KG1 (cell line): ENCODE results near the gene BET1L.

ENCODE experiments used
- DNase-seq: peaks from one replicate; lab custom pipeline; 2025; lab: John Stamatoyannopoulos, UW

BET1L gene

DNA sequence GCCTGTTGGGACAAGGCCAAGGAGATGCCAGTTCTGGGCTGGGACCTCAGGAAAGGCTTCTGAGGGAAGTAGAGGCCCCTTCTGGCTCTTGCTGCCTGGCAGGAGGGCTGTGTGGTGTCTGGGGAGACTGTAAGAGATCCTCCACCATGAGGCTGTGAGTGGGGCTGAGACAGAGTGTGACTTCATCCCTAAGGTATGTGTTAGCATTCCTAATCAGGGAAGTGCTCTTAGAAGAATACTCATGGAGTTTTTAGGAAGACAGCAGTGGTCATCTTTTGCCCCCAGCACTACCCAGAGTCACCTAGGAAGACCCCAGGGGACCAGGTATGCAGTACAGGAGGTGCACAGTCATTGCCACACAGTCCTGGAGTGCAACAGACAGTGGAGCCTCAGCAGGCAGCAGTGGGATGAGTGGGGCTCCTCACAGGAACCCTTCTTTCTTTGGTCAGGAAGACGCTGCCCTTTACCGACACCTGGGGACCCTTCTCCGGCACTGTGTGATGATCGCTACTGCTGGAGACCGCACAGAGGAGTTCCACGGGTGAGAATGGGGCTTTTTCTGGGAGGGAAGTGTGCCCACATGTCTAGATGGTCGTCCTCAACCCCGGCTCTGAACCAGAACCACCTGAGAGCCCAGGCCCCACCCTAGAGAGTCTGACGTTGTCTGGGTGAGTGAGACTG is 3.1 kb upstream of the BET1L start:
- DNase-seq = no peak

DNA sequence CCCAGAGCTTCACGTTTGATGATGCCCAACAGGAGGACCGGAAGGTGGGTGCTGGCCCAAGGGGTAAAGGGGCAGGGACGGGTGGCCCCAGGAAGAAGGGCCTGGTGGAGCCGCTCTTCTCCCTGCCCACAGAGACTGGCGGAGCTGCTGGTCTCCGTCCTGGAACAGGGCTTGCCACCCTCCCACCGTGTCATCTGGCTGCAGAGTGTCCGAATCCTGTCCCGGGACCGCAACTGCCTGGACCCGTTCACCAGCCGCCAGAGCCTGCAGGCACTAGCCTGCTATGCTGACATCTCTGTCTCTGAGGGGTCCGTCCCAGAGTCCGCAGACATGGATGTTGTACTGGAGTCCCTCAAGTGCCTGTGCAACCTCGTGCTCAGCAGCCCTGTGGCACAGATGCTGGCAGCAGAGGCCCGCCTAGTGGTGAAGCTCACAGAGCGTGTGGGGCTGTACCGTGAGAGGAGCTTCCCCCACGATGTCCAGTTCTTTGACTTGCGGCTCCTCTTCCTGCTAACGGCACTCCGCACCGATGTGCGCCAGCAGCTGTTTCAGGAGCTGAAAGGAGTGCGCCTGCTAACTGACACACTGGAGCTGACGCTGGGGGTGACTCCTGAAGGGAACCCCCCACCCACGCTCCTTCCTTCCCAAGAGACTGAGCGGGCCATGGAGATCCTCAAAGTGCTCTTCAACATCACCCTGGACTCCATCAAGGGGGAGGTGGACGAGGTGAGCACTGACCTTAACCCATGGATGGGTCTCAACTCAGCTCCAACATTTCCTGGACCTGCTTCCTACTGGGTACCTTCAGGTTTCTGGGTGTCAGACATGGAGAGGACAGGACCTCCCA is 2.3 kb upstream of the BET1L start:
- DNase-seq = no peak

DNA sequence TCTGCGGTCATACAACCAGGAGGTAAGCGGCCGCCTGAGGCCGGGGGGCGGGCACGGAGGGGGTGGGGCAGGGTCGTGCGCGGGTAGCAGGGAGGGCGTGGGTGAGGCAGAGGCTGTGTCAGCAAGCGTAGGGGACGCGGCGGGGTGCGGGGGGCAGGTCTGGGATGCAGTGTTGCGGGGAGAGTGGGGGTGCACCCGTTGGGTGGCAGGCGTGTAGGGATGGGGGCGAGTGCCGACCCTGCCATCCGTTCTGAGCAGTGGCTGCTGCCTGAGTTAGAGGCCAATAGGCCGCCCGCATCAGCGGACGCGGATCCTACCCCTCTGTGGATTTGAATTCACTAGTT is 1.7 kb upstream of the BET1L start:
- DNase-seq = no peak

DNA sequence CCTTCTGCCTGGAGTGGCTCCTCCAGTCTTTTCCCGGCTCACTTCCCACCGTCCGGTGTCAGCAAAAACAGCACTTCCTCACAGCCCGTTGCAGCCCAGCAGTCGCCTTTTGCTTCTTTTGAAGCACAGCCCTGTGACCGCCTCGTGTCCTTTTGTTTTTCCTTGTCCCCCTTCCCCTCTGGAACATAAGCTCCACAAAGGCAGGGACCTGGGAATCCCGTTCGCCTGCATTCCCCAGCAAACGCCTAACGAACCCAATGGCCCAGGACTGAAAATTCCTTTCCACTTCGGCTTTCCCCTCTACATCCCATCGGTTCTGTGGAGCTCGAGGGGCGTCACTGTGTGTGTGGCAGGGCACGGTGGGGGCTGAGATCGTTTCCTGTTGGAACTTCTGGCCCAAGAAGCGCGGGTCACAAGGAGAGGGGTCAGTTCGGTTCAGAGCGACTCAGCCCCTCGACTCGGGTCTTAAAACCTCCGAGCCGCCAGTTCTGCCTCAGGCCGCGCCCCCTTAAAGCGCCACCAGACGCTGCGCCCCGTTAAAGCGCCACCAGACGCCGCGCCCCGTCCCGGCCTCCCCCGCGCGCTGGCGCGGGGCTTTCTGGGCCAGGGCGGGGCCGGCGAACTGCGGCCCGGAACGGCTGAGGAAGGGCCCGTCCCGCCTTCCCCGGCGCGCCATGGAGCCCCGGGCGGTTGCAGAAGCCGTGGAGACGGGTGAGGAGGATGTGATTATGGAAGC is 1.1 kb upstream of the BET1L start:
- peak; percentile 40 for DNase-seq

DNA sequence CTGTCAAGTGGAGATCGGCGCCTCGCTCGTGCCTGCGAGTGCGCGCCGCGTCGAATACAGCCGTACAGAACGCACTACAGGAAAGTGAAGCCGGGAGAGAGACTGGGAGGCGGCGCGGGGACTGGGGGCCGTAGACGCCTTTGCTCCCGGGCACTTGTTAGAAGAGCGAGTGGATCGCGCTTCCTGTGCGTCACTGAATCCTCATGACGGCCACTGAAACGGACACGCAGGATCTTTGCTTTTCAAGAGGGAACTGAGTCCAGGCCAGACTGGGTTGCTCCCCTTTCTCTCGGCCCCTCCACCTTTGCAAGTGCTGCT is 623 bp upstream of the BET1L start:
- no peak for DNase-seq

DNA sequence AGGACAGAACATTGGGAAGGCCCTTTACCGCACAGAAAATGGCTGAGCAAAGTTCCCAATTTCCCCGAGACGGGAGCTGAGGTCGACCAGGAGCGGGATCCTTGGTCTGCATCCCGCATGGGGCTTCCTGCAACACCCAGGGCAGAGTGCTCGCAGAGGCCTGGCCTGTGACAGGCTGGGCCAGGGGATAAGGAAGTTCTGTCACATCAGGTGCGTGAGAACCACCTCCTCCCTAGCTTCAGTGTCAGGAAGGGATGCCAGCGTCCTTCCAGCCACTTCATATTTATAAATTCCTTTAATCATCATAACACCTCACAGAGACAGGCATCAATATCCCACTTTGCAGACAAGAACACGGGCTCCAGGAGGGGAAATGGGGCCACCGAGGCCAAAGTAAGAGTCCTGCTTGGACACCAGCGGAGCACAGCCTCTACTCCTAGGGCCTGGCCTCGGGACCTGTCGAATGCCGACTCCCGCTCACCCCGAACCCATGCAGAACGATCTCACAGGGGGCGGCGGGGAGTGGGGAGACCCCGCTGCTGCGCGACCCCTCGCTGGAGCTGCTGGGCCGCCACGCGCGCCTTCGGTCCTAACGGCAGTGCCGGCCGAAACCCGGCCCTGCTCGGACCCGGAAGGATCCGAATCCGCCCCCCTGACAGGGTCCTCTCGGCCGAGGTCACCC is 532 bp downstream of the BET1L start:
- DNase-seq = no peak

DNA sequence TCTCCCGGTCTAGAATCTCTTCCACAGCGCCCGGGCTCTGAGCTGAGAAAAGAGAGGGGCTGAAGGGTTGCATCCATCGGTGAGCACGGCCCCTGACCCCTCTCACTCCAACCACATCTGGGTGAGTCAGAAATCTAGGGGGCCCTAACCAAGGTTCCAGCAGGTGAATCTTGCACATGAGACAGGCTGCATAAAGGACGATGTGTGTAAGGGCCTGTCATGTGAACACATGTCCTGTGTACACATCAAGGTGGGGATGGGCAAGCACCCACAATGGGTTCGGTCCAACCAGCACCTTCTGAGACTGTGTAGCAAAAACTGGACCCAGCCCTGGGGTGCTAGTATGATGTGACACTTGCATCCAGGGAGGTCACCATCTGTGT is 1.2 kb downstream of the BET1L start:
- no peak for DNase-seq

DNA sequence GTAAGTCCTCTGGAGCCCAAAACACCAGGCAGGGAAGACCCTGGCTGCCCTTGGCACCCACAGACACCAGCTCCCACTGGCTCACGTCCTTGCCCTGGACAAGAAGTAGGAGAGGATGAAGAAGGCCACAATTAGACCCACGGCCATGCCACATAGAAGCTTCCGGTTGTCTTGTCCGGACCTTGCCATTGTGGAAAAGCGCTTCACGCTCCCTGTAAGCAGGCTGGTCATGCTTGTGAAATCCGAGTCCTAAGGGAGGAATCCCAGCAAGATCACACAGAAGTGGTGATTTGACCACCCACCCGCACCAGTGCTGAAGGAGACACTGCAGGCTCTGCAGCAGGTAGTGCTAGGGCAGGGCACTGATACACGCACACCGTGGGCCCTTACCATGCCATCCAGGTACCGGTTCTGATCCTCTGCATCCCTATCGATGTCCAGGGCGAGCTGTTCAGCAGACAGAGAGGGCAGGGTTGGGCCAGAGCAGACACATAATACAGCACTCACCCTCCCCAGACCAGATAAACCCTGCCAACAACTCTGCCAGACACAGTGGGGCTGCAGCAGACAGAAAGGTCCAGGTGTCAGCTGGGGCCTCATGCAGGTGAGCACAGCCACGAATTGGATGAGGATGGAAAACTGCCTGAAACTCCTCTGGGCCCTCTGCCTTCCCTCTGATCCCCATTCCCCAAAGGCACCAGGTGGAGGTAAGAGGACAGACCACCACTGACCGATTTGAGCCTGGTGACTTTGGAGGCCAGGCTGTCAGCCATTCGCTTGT is 1.8 kb downstream of the BET1L start:
- no peak for DNase-seq

DNA sequence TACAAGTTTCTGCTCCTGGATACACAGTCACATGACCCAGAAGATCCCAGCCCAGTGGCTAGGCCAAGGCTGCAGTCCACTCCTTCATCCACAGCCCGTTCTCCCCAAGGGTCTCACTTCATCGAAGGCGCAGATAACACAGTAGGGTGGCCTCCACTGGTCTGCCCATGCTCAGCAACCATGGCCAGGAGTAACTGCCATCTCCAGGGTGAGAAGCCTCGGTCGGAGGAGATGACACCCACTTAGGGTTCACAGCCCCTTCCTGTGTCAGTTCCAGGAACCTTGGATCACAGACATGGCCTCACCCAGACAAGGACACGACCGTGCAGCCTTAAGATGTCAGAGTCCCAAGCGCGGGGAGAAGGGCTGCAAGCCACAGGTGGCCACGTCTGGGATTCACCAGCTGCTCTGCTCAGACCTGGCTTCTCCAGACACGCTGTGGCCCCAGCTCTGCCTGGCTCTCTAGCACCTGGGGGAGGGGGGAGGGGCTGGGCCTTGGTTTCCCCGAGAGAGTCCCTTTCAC is 2.6 kb downstream of the BET1L start:
- no peak for DNase-seq

DNA sequence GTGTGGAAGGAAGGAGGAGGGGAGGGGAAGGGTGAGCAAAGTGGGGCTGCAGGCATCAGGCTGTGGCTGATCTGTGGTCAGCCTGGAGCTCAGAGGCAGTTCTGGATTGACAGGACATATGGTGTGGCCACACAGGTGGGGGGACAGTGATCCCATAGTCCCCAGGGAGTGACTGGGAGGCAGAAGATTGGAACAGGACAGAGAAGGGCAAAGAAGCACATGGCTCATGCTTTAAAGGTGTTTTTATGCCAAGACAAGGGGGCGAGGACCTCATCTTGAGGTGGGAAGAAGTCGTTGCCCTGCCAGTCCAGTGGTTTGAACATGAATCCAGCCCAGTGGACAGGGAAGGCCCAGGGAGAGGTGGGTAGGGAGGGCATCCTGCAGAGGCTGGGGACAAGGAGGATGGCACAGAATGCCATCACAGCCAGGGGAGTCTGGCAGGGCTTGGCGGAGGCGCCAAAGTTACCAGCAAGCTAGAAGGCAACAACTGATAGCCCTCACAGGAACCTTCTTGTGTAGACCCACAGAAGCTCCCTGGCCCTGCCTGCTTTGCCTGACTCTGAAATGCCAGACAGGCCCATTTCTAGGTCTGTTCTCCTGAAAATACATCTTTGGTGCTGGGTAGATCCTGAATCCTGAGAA is 3.1 kb downstream of the BET1L start:
- DNase-seq = no peak

DNA sequence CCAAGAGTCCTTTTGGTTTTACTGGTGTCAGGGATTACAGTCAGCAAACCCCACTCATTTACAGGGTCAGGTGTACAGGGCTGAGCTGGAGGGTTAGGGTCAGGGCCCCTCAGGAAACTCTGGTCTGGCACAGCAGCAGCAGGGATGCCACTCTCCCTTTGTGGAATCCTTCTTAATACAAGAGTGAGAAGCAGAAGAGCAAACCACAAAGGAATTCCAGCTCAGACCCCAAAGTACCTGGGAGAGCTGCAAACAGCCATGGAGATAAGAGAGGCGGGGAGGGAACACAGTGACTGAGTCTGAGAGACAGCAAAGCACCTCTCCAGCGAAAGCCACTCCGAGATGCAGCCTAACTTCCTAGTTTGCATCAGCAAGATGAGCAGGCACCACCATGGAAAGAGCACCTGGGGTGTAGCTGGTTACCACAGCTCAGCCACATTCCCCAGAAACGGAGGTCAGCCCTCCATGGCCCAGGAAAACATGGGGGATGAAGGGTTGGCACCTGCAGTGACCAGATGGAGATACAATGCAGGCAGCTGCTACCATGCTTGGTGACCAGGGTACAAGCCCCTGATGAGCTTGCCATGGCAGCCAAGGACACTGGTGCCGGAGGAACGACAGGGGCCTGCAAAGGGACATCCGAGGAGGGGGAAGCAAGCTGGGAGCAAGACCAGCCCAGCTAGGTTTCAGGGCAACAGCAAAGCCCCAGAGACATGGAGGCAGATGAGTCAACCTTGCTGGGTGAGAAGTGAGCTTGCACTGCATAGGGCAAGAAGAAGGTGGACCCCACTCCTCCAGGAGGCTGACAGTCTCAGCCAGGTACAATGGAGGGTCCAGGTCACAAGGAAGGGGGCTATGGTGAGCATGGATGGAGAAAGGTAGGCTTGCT is 3.9 kb downstream of the BET1L start:
- no peak for DNase-seq

DNA sequence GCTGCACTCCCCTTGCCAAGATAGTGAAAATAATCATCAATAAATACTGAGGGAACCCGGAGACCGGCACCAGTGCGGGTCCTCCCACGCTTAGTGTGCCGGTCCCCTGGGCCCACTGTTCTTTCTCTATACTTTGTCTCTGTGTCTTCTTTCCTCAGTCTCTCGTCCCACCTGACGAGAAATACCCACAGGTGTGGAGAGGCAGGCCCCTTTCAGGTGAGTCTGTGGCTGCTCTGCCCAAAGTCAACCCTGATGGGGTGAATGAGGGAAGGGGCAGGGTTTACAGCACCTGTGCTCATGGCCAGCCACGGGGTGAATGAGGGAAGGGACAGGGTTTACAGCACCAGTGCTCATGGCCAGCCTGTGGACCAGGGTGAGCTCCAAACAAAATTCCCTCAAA is 4.7 kb downstream of the BET1L start:
- no peak for DNase-seq

DNA sequence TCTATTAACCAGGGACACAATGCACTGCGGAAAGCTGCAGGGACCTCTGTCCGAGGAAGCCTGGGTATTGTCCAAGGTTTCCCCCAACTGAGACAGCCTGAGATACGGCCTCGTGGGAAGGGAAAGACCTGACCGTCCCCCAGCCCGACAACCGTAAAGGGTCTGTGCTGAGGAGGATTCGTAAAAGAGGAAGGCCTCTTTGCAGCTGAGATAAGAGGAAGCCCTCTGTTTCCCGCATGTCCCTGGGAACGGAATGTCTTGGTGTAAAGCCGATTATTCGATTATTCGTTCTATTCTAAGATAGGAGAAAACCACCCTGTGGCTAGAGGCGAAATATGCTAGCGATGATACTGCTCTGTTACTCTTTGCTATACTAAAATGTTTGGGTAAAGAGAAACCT is 5.2 kb downstream of the BET1L start:
- no peak for DNase-seq

DNA sequence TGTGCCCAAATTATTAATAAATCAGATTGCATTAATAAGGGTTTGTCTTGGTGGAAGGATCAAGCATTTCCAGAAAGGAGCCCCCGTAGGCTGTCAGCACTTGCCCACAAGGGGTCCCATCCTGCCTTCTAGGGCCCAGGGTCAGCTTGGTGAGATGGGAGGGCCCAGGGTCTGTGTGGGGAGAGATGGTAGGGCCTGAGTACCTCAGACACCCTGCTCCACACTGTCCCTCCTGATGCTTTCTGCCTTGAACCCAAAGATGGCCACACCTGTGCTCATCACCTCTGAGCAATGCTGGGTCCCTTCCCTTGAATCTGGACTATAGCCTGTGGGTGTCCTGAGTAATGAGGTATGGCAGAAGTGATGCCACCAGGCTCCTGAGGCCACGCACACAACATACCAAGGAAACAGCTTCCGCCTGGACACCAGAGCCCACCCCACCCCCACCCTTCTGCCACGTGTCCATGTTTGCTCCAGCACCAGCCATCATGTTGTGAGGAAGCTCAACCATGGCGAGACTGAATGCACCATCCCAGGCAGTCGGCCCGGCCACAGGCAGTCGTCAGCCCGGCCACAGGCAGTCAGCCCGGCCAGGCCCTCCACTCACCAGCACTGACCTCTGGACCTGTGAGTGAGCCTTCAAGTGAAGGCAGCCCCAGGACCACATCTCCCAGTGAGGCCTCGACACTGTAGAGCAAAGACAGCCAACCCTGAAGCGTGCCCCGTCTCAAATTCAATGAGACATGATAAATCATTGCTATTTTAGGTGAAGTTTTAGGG is 6.8 kb downstream of the BET1L start:
- no peak for DNase-seq

DNA sequence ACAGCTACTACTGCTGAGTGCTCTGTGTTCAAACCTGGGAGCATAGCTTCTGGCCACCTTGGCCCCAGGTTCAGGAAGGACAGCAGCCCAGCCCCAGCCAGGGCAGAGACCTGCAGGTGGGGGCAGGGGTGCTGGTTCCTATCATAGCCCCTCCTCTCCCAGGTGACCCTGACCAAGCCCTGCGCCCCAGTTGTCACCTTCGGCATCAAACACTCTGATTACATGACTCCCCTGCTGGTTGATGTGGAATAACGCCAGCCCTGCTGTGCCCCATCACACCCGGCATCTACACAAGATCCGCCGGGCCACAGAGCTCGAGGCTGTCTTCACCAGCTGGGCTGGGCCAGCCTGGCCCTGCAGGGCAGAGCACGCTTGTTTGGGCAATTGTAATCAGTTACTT is 7.4 kb downstream of the BET1L start:
- DNase-seq = no peak

DNA sequence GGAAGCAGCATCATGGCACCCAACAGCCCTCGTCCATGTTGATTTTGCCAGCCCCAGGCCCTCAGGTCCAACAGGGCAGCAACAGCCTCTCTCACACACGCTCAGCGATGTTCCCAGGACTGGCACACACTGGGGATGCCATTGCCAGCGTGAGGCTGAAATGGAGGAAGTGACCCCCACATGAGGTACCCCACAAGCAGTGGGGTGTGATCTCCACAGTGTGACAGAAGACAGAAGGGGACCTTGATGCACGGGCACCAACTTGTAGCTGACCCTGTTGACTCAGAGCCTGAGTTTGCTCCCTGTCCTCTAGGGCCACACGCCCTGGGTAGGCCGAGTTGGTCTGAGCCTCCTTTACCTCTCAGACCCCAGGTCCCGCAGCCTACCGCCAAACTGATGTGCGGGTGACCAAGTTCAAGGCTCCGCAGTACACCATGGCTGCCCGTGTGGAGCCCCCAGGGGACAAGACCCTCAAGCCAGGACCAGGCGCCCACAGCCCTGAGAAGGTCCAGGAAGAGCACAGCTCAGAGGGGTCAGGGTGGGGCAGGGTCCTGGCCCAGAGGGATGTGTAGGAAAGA is 8.1 kb downstream of the BET1L start:
- DNase-seq = no peak

DNA sequence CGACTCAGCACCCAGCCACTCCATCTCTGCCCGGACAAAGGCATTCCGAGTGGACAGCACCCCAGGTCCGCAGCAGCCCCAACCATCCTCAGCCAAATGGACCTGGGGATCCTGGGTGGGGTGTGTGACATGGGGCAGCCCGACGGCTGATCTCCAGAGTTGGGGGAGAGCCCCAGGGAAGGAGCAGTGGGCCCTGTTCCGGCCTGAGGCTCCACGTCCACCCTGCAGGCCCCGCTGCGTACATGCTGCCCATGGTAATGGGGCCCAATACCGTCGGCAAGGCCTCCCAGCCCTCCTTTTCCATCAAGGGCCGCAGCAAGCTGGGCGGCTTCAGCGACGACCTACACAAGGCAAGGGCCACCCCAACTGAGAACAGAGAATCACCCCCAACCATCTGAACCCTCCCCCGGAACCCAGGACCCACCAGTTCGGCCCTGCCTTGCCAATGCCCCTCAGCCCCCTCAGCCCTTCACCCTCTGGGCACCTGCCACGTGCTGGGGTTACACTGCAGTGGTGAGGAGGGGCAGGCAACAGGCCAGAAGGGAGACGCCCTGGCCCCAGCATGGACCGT is 8.9 kb downstream of the BET1L start:
- no peak for DNase-seq

DNA sequence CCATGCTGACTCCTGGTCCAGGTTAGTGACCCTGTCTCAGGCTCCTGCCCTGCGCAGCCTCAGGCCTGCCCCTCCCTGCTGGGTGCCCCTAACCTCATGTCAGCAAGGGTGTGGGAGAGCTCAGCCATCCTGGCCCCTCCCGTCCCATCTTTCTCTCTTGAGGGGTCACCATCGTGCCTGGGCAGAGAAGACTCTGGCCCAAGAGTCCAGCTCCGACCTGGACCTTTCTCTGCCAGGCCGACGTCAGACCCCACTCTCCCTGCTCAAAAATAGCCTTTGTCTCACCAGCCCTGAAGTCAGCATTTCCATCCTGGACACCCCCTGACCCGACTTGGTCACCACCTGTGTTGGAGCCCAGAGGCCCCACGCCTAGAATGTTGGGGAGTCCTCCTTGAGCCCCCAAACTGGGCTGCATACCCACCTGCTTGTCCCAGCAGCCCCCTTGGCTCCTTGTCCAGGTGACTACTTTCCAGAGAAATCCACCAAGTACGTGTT is 9.4 kb downstream of the BET1L start:
- DNase-seq = no peak
